B cell (primary cell): ENCODE data around the gene XPO6. TPM values are rescaled to one million over a fixed set of nuclear protein-coding genes. Genes with fewer than 3 reads are reported as not detected.
A peak's percentile ranks its signal among the peaks of the same experiment; 100 is the strongest.

Experiments used
- ATAC-seq: fragments of 200-7000 bp; cut with Tn5 transposase; one replicate; pipeline ENCODE4 v1.10.0; 2021; ENCODE audit warnings: low read depth, mild to moderate bottlenecking, moderate number of reproducible peaks, moderate library complexity
- CTCF ChIA-PET: fragments of 350-600 bp; sonication (Branson Sonifier 250); formaldehyde crosslinking; loops from one replicate; lab custom pipeline; 2021; ENCODE audit warnings: antibody characterized with exemption, inconsistent platforms; lab: Charles Lee
- POLR2A ChIA-PET: fragments of 350-600 bp; sonication (Branson Sonifier 250); formaldehyde crosslinking; loops from one replicate; lab custom pipeline; 2021; ENCODE audit warnings: antibody characterized with exemption; lab: Charles Lee
- DNase-seq: peaks from one replicate; pipeline ENCODE4 v3.0.0; 2013
- H2AFZ ChIP-seq: 2 replicates; pipeline ENCODE4 v1.6.1; 2012; ENCODE audit warnings: mild to moderate bottlenecking, low read depth, low read length; ENCODE audit not compliant: insufficient read depth, poor library complexity, severe bottlenecking
- H3K27ac ChIP-seq, 2 donors: 1 replicate in 1 of 2; 2 replicates in 1 of 2; pipeline ENCODE4 v1.5.1; 2012 to 2013; ENCODE audit warnings: low read length in 2 of 2, mild to moderate bottlenecking in 2 of 2, moderate library complexity in 1 of 2
- H3K27me3 ChIP-seq, 4 experiments: fragments of 200-600 bp in 1 of 4; sonication (generic) in 1 of 4; replicated peaks in 1 of 4; 1 replicate in 2 of 4; 2 replicates in 2 of 4; pipeline versions ENCODE4 v1.6.1 to v1.7.0; 2013 to 2016; ENCODE audit warnings: low read length in 3 of 4, mild to moderate bottlenecking in 2 of 4, mixed read lengths in 1 of 4, moderate library complexity in 1 of 4; ENCODE audit not compliant: insufficient read depth in 4 of 4, control insufficient read depth in 3 of 4; ENCODE audit errors: control extremely low read depth in 1 of 4
- H3K36me3 ChIP-seq, 2 experiments: replicated peaks in 1 of 2; 1 replicate in 1 of 2; 2 replicates in 1 of 2; pipeline versions ENCODE4 v1.6.1 to v1.7.1; 2013; ENCODE audit warnings: low read length in 1 of 2; ENCODE audit not compliant: insufficient read depth in 2 of 2, control insufficient read depth in 1 of 2; ENCODE audit errors: control extremely low read depth in 1 of 2, extremely low read depth in 1 of 2
- H3K4me1 ChIP-seq, 2 donors: fragments of 200-600 bp in 1 of 2; sonication (generic) in 1 of 2; 1 replicate in 1 of 2; 2 replicates in 1 of 2; pipeline versions ENCODE4 v1.5.1 to v1.6.1; 2013 to 2017; ENCODE audit warnings: low read length in 2 of 2; ENCODE audit not compliant: control insufficient read depth in 2 of 2, insufficient read depth in 2 of 2
- H3K4me2 ChIP-seq: replicated peaks from 2 replicates; pipeline ENCODE3; 2012; ENCODE audit warnings: mild to moderate bottlenecking, low read depth, low read length; ENCODE audit not compliant: poor library complexity, severe bottlenecking
- H3K4me3 ChIP-seq, 5 experiments: fragments of 200-600 bp in 1 of 5; sonication (generic) in 1 of 5; 1 replicate in 3 of 5; 2 replicates in 2 of 5; pipeline versions ENCODE4 v1.5.1 to v1.7.0; 2011 to 2016; ENCODE audit warnings: low read length in 4 of 5, mild to moderate bottlenecking in 4 of 5, low read depth in 2 of 5, control low read depth in 1 of 5, moderate library complexity in 1 of 5; ENCODE audit not compliant: insufficient read depth in 1 of 5; ENCODE audit errors: control extremely low read depth in 1 of 5, extremely low read depth in 1 of 5
- H3K79me2 ChIP-seq: fragments of 200-600 bp; sonication (generic); one replicate; pipeline ENCODE4 v1.6.0; 2016; ENCODE audit warnings: low read length; ENCODE audit not compliant: control insufficient read depth, insufficient read depth
- H3K9ac ChIP-seq: fragments of 200-600 bp; sonication (generic); 2 replicates; pipeline ENCODE4 v1.6.1; 2017; ENCODE audit warnings: mild to moderate bottlenecking, low read length, moderate library complexity
- H3K9me3 ChIP-seq, 3 donors: one replicate each; pipeline versions ENCODE4 v1.6.1 to v1.7.1; 2013; ENCODE audit warnings: low read length in 2 of 3; ENCODE audit not compliant: control insufficient read depth in 2 of 3, insufficient read depth in 1 of 3; ENCODE audit errors: control extremely low read depth in 1 of 3
- H4K20me1 ChIP-seq: 2 replicates; pipeline ENCODE4 v1.6.0; 2012; ENCODE audit warnings: mild to moderate bottlenecking, low read length; ENCODE audit not compliant: insufficient read depth, control insufficient read depth, poor library complexity, severe bottlenecking
- H3K27ac Mint-ChIP-seq: one replicate; pipeline ENCODE4 v1.8.0; 2021; ENCODE audit warnings: mixed read lengths
- H3K27me3 Mint-ChIP-seq: one replicate; pipeline ENCODE4 v1.8.0; 2021; ENCODE audit warnings: mixed read lengths
- H3K4me1 Mint-ChIP-seq: one replicate; pipeline ENCODE4 v1.8.0; 2021; ENCODE audit warnings: mixed read lengths
- H3K4me3 Mint-ChIP-seq: one replicate; pipeline ENCODE4 v1.8.0; 2021; ENCODE audit warnings: mixed read lengths
- H3K9me3 Mint-ChIP-seq: one replicate; pipeline ENCODE4 v1.8.0; 2022; ENCODE audit warnings: mixed read lengths; ENCODE audit not compliant: insufficient read depth
- CTCF ChIP-seq: fragments of 200-600 bp; IDR thresholded peaks from one replicate; pipeline ENCODE4 v1.8.0; 2022; ENCODE audit warnings: antibody characterized with exemption, mild to moderate bottlenecking
- EZH2 ChIP-seq: IDR thresholded peaks from 2 replicates; pipeline ENCODE4 v1.6.1; 2012; ENCODE audit warnings: borderline replicate concordance, low read depth, mild to moderate bottlenecking, moderate library complexity, low read length; ENCODE audit not compliant: insufficient read depth, poor library complexity, severe bottlenecking
- WGBS: methylation state at CpG from one replicate; pipeline ENCODE4 v1.1.5; 2013; ENCODE audit warnings: missing lambda C conversion rate; ENCODE audit not compliant: insufficient coverage; 5-methylcytosine and 5-hydroxymethylcytosine counted together
- intact Hi-C: fragments of 100-400 bp; cut with micrococcal nuclease; formaldehyde crosslinking; loops from one replicate; pipeline ENCODE4 v1.10.0; 2022
- polyA plus RNA-seq: library from polyadenylated mRNA; depleted of rRNA; stranded (reverse); fragments of >200 nt; gene quantifications from 2 replicates; pipeline ENCODE4 v1.2.3, GENCODE V29; 2012
- total RNA-seq, 2 donors: library from RNA; stranded (reverse); fragments of 120-200 nt in 1 of 2; gene quantifications; 1 replicate in 1 of 2; 2 replicates in 1 of 2; pipeline versions ENCODE4 v1.2.3 to v1.2.4, GENCODE V29; 2013 to 2022

XPO6 gene
- total and polyA plus RNA-seq, 2 donors (not counting 1 experiment from before 2014, with no cell fraction given), result 259 to 303 TPM

- H3K4me3 Mint-ChIP-seq, result peak overlapping the region; percentile 86
- peaks cover 29 to 39% of the 10 kb centered on the region in 2 donors for H3K4me1 ChIP-seq
- peak overlapping the region; percentile 88 for H3K4me2 ChIP-seq
- H2AFZ ChIP-seq, result no peak overlapping the region
- intact Hi-C loops, result loop anchor here (10.0 kb wide), 1 partner anchor 655 kb away; the partner anchor contains the start of gene KATNIP
- peak overlapping the region; percentile 67 for H3K27ac Mint-ChIP-seq
- H3K36me3 ChIP-seq, result peaks cover 4 to 41% of the 10 kb centered on the region in 2 experiments
- DNase-seq (no peak), ATAC-seq (no peak)
- H3K9me3 Mint-ChIP-seq, result peaks cover 2% of the 10 kb centered on the region
- peaks cover 45% of the 10 kb centered on the region for H4K20me1 ChIP-seq
- ChIA-PET POLR2A (interaction anchor here (0.6 to 3.3 kb wide), 6 partner anchors 8 to 282 kb away, joined by 3 to 27 read pairs (median 6); partner anchors contain the start of gene CLN3), CTCF (interaction anchor here (0.9 to 3.6 kb wide), 12 partner anchors 8 to 139 kb away, joined by 3 to 20 read pairs (median 4); no protein-coding TSS in a partner anchor)
- H3K4me1 Mint-ChIP-seq, result peaks cover 38% of the 10 kb centered on the region
- TF ChIP-seq EZH2 (no peak), CTCF (no peak)
- 69% methylated on average over 4 of the region's 5 CpGs for WGBS
- peaks cover 63% of the 10 kb centered on the region for H3K79me2 ChIP-seq
- H3K27me3 ChIP-seq, result no peaks in the 10 kb centered on the region
- H3K27ac ChIP-seq, result peak overlapping the region in 1 of 2 donors; percentile 74
- H3K4me3 ChIP-seq, result peak overlapping the region; percentile 71 to 92 (median 82)
- peaks cover 0 to 6% (median 0%) of the 10 kb centered on the region in 3 donors for H3K9me3 ChIP-seq
- H3K9ac ChIP-seq, result peak overlapping the region; percentile 73
- H3K27me3 Mint-ChIP-seq, result no peaks in the 10 kb centered on the region
Observed at GRCh38 chr16:28210264-28210663, 1.5 kb downstream of the XPO6 start.

- peaks cover 59% of the 10 kb centered on the region for H4K20me1 ChIP-seq
- no peak overlapping the region for H3K4me2 ChIP-seq
- CTCF ChIA-PET, result interaction anchor here (0.6 to 3.6 kb wide), 7 partner anchors 9 to 96 kb away, joined by 3 to 20 read pairs (median 5); no protein-coding TSS in a partner anchor
- H3K79me2 ChIP-seq, result peaks cover 77% of the 10 kb centered on the region
- POLR2A ChIA-PET, result interaction anchor here (0.7 to 2.6 kb wide), 2 partner anchors 20 to 68 kb away, joined by 6 to 27 read pairs; no protein-coding TSS in a partner anchor
- no peak overlapping the region for H3K9ac ChIP-seq
- H3K4me3 ChIP-seq, result peak overlapping the region in 1 of 5 experiments; percentile 22
- H3K27ac Mint-ChIP-seq, result peak overlapping the region; percentile 10
- TF ChIP-seq CTCF (no peak), EZH2 (no peak)
- ATAC-seq, result no peak
- no peak for DNase-seq
- H2AFZ ChIP-seq, result no peak overlapping the region
- no peaks in the 10 kb centered on the region for H3K27me3 Mint-ChIP-seq
- peaks cover 4 to 56% of the 10 kb centered on the region in 2 experiments for H3K36me3 ChIP-seq
- H3K27ac ChIP-seq, result no peak overlapping the region
- peak overlapping the region; percentile 52 for H3K4me3 Mint-ChIP-seq
- no peaks in the 10 kb centered on the region for H3K27me3 ChIP-seq
- peaks cover 34 to 49% of the 10 kb centered on the region in 2 donors for H3K4me1 ChIP-seq
- peaks cover 0 to 6% (median 0%) of the 10 kb centered on the region in 3 donors for H3K9me3 ChIP-seq
- peaks cover 2% of the 10 kb centered on the region for H3K9me3 Mint-ChIP-seq
- intact Hi-C loops, result loop anchor here (5.0 kb wide), 1 partner anchor 37 kb away; no protein-coding TSS in a partner anchor
- no CpG with 5 or more reads among the region's 4 CpGs for WGBS
- H3K4me1 Mint-ChIP-seq, result peaks cover 38% of the 10 kb centered on the region
Observed at GRCh38 chr16:28208824-28209223, 2.9 kb downstream of the XPO6 start.
